H1 (cell line): ENCODE data around the gene BZW2.

Experiments used
- CTCF ChIP-seq, 3 experiments: IDR thresholded peaks; 1 replicate in 2 of 3; 2 replicates in 1 of 3; pipeline versions ENCODE4 v1.5.1 to v1.6.1; 2011; ENCODE audit warnings: low read length in 3 of 3, mild to moderate bottlenecking in 3 of 3, inconsistent platforms in 2 of 3, low read depth in 1 of 3, moderate library complexity in 1 of 3; ENCODE audit not compliant: insufficient read depth in 1 of 3; ENCODE audit errors: control extremely low read depth in 1 of 3
- EP300 ChIP-seq, 2 experiments: IDR thresholded peaks; 1 replicate in 1 of 2; 2 replicates in 1 of 2; pipeline ENCODE4 v1.6.1; 2011 to 2012; ENCODE audit warnings: low read depth in 2 of 2, low read length in 2 of 2, mild to moderate bottlenecking in 2 of 2, borderline replicate concordance in 1 of 2, inconsistent platforms in 1 of 2, moderate library complexity in 1 of 2
- EZH2 ChIP-seq: fragments of 200-600 bp; sonication (generic); IDR thresholded peaks from 2 replicates; pipeline ENCODE4 v1.7.1; 2012; ENCODE audit warnings: low read depth, mild to moderate bottlenecking, moderate library complexity, low read length, inconsistent platforms; ENCODE audit not compliant: severe bottlenecking
- FOSL1 ChIP-seq: IDR thresholded peaks from 2 replicates; pipeline ENCODE4 v1.6.1; 2011; ENCODE audit warnings: mild to moderate bottlenecking, low read depth, low read length, moderate library complexity; ENCODE audit not compliant: insufficient read depth
- GABPA ChIP-seq: IDR thresholded peaks from 2 replicates; pipeline ENCODE4 v1.6.1; 2011; ENCODE audit warnings: mild to moderate bottlenecking, low read length, moderate library complexity, borderline replicate concordance; ENCODE audit not compliant: insufficient read depth
- MAFK ChIP-seq: IDR thresholded peaks from 2 replicates; pipeline ENCODE4 v1.6.1; 2012; ENCODE audit warnings: low read depth, mild to moderate bottlenecking, improper control_type of control experiment, low read length
- POLR2A ChIP-seq, 2 experiments: IDR thresholded peaks; 1 replicate in 1 of 2; 2 replicates in 1 of 2; pipeline ENCODE4 v1.6.1; 2011; ENCODE audit warnings: low read depth in 2 of 2, low read length in 2 of 2, mild to moderate bottlenecking in 2 of 2; ENCODE audit errors: control extremely low read depth in 1 of 2
- RAD21 ChIP-seq, 2 experiments: IDR thresholded peaks in 1 of 2; conservative IDR thresholded peaks in 1 of 2; 2 replicates each; pipeline ENCODE4 v1.6.1; 2011; ENCODE audit warnings: low read depth in 2 of 2, low read length in 2 of 2, improper control_type of control experiment in 1 of 2, inconsistent platforms in 1 of 2, mild to moderate bottlenecking in 1 of 2, moderate library complexity in 1 of 2
- RFX5 ChIP-seq: IDR thresholded peaks from 2 replicates; pipeline ENCODE4 v1.6.1; 2011; ENCODE audit warnings: low read depth, low read length, improper control_type of control experiment, borderline replicate concordance
- SRF ChIP-seq: IDR thresholded peaks from 2 replicates; pipeline ENCODE4 v1.6.1; 2011; ENCODE audit warnings: mild to moderate bottlenecking, low read depth, low read length, moderate library complexity
- YY1 ChIP-seq: IDR thresholded peaks from 2 replicates; pipeline ENCODE4 v1.6.1; 2011; ENCODE audit warnings: low read depth, mild to moderate bottlenecking, low read length

DNA sequence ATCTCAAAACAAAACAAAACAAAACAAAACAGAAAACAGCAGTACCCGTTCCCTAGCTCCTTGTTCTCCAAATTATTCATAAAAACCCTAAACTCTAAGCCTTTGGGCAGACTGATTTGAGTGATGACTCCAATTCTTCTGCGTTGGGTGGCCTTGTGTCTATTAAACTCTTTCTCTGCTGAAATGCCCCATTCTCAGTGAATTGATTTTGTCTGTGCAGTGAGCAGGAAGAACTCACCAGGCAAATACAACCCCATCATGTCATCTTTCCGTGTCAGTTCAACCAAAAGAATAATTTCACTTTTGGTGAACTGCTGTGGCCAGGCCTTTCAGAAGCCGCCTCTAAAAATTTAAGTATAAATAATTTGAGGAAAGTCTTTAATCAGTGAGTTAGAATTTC, 89.0 kb downstream of the BZW2 start:
- TF ChIP-seq CTCF (IDR thresholded peaks at IDR 0.05; ENCODE audit: control extremely low read depth in 1 of 3, insufficient read depth in 1 of 3, low read depth in 1 of 3, low read length in 3 of 3) = no peak
- TF ChIP-seq GABPA = no peak
- TF ChIP-seq MAFK = no peak
- TF ChIP-seq SRF = no peak
- TF ChIP-seq POLR2A (IDR thresholded peaks at IDR 0.05; ENCODE audit: control extremely low read depth in 1 of 2, low read depth in 2 of 2, low read length in 2 of 2) = no peak
- no peak for TF ChIP-seq EP300 (IDR thresholded peaks at IDR 0.05; ENCODE audit: borderline replicate concordance in 1 of 2, low read depth in 2 of 2, low read length in 2 of 2)
- TF ChIP-seq RAD21 (IDR thresholded peaks at IDR 0.05 in 1 of 2, conservative IDR thresholded peaks at IDR 0.05 in 1 of 2; ENCODE audit: low read depth in 2 of 2, low read length in 2 of 2) = no peak
- no peak for TF ChIP-seq FOSL1
- no peak for TF ChIP-seq RFX5
- no peak for TF ChIP-seq YY1
- TF ChIP-seq EZH2 = no peak
